ENCODE results near the gene ANTXR1.
"Not testable (repeated sequence)": the region's sequence is repeated elsewhere in the genome, so short reads cannot be mapped to it uniquely, and the experiment has no call there.

The ANTXR1 gene

GRCh38 chr2:69167469-69167822 is 154.5 kb downstream of the ANTXR1 start:
- no peak for DNase-seq

GRCh38 chr2:69168144-69168813 is 155.3 kb downstream of the ANTXR1 start:
- DNase-seq = no peak

- DNase-seq = no peak
Observed at GRCh38 chr2:69168950-69169654, 156.1 kb downstream of the ANTXR1 start.

GRCh38 chr2:69169655-69170389 is 156.8 kb downstream of the ANTXR1 start:
- DNase-seq = no peak

- DNase-seq = no peak
Observed at GRCh38 chr2:69170661-69171060, 157.7 kb downstream of the ANTXR1 start.

- no peak for DNase-seq
Observed at GRCh38 chr2:69171116-69171896, 158.3 kb downstream of the ANTXR1 start.

GRCh38 chr2:69171897-69172525 is 159.0 kb downstream of the ANTXR1 start:
- DNase-seq = no peak

- no peak for DNase-seq
Observed at GRCh38 chr2:69173706-69174105, 160.7 kb downstream of the ANTXR1 start.

- not testable (repeated sequence) for DNase-seq
Observed at GRCh38 chr2:69174211-69174610, 161.2 kb downstream of the ANTXR1 start.

- no peak for DNase-seq
Observed at GRCh38 chr2:69175790-69176715, 163.1 kb downstream of the ANTXR1 start.

- no peak for DNase-seq
Observed at GRCh38 chr2:69177063-69177771, 164.2 kb downstream of the ANTXR1 start.

- no peak for DNase-seq
Observed at GRCh38 chr2:69177785-69178636, 165.0 kb downstream of the ANTXR1 start.

GRCh38 chr2:69178756-69179155 is 165.8 kb downstream of the ANTXR1 start:
- DNase-seq = no peak

GRCh38 chr2:69180227-69180626 is 167.2 kb downstream of the ANTXR1 start:
- DNase-seq = no peak

- DNase-seq = no peak
Observed at GRCh38 chr2:69180974-69181373, 168.0 kb downstream of the ANTXR1 start.

- no peak for DNase-seq
Observed at GRCh38 chr2:69181806-69182427, 168.9 kb downstream of the ANTXR1 start.

GRCh38 chr2:69183659-69184058 is 170.7 kb downstream of the ANTXR1 start:
- DNase-seq = no peak

- DNase-seq = no peak
Observed at GRCh38 chr2:69184224-69184623, 171.2 kb downstream of the ANTXR1 start.

GRCh38 chr2:69185807-69186206 is 172.8 kb downstream of the ANTXR1 start:
- DNase-seq = no peak

Measured in activated CD8-positive, alpha-beta memory T cell treated with anti-CD3 and anti-CD28 coated beads, Interleukin-2, amount 50 U/mL, for 4 hours (primary cell).